Measurements from ENCODE around the gene GATAD2B.

GRCh38 chr1:153919876-153920852 lies 2.6 kb downstream of the GATAD2B start:
- no peak for TF ChIP-seq POLR2A (IDR thresholded peaks at IDR 0.05; ENCODE audit: low read depth, low read length)
- no peak for TF ChIP-seq TAF1 (IDR thresholded peaks at IDR 0.05; ENCODE audit: borderline replicate concordance, low read depth, low read length)
- TF ChIP-seq POLR2AphosphoS5 (IDR thresholded peaks at IDR 0.05; ENCODE audit: low read depth, low read length) = no peak
